A204.1 (cell line): ENCODE measurements around the gene ZMYND10.
A peak's percentile ranks its signal among the peaks of the same experiment; 100 is the strongest.

Source experiments
- FAIRE-seq: peaks from 2 replicates; lab custom pipeline; 2012; peaks lifted over from hg19 to GRCh38; lab: Jason Lieb, UNC

Gene ZMYND10

GRCh38 chr3:50345008-50345407 lies 524 bp downstream of the ZMYND10 start:
- FAIRE-seq: no peak

- no peak for FAIRE-seq
These were observed 2.5 kb downstream of the ZMYND10 start for GRCh38 chr3:50342813-50343633.

GRCh38 chr3:50341996-50342650 lies 3.4 kb downstream of the ZMYND10 start:
- FAIRE-seq: no peak

- no peak for FAIRE-seq
These were observed 4.0 kb downstream of the ZMYND10 start for GRCh38 chr3:50341537-50341936.

- FAIRE-seq: no peak
These were observed 4.8 kb downstream of the ZMYND10 start, which contains the start of gene RASSF1 for GRCh38 chr3:50340448-50341329. TSS of gene RASSF1 (minus strand) at chr3:50340836. CDS start at chr3:50340805, 31 bp downstream.

GRCh38 chr3:50340147-50340447 lies 5.4 kb downstream of the ZMYND10 start:
- FAIRE-seq: no peak

- no peak for FAIRE-seq
These were observed 5.9 kb downstream of the ZMYND10 start for GRCh38 chr3:50339485-50340146.

GRCh38 chr3:50338965-50339364 lies 6.6 kb downstream of the ZMYND10 start:
- FAIRE-seq: no peak

GRCh38 chr3:50337175-50337861 lies 8.2 kb downstream of the ZMYND10 start:
- peak; percentile 97 for FAIRE-seq

GRCh38 chr3:50336452-50337174 lies 8.9 kb downstream of the ZMYND10 start:
- FAIRE-seq: no peak

GRCh38 chr3:50334339-50335075 lies 11.0 kb downstream of the ZMYND10 start:
- FAIRE-seq: no peak

- no peak for FAIRE-seq
These were observed 11.7 kb downstream of the ZMYND10 start for GRCh38 chr3:50333744-50334328.

GRCh38 chr3:50331364-50331907 lies 14.1 kb downstream of the ZMYND10 start:
- no peak for FAIRE-seq

- FAIRE-seq: no peak
These were observed 15.2 kb downstream of the ZMYND10 start for GRCh38 chr3:50330330-50330729.

GRCh38 chr3:50327943-50328691 lies 17.4 kb downstream of the ZMYND10 start, which contains the start of gene TUSC2:
TSS of gene TUSC2 (minus strand) at chr3:50328223. CDS start at chr3:50328099, 124 bp downstream.
- FAIRE-seq: peak; percentile 93

GRCh38 chr3:50327129-50327528 lies 18.4 kb downstream of the ZMYND10 start:
- FAIRE-seq: no peak

GRCh38 chr3:50326182-50326541 lies 19.4 kb downstream of the ZMYND10 start:
- no peak for FAIRE-seq

GRCh38 chr3:50325497-50326181 lies 19.9 kb downstream of the ZMYND10 start:
- FAIRE-seq: no peak
